ENCODE measurements around the gene PACSIN3. TPM values are rescaled to one million over a fixed set of nuclear protein-coding genes. Genes with fewer than 3 reads are reported as not detected.

PACSIN3 gene
- total and polyA plus RNA-seq, 2 of the 13 experiments (the other 11 are each of a cell fraction or from before 2014, with no cell fraction given), result 47.9 to 93.3 TPM

- TF ChIP-seq TGIF2 (CRISPR knock-in tag; IDR thresholded peaks at IDR 0.05) (no peak), NRL (CRISPR knock-in tag; IDR thresholded peaks at IDR 0.05; ENCODE audit: borderline replicate concordance) (0 out of 2 replicates have a peak, but pooled peaks have one; percentile 18), NFIC (IDR thresholded peaks at IDR 0.05; ENCODE audit: low read length) (no peak), ZNF337 (CRISPR knock-in tag; IDR thresholded peaks at IDR 0.05; ENCODE audit: borderline replicate concordance, low read depth) (no peak), ZEB1 (IDR thresholded peaks at IDR 0.05; ENCODE audit: insufficient replicate concordance, low read depth) (peak; percentile 30), ZNF24 (IDR thresholded peaks at IDR 0.05) (no peak), YY1 (IDR thresholded peaks at IDR 0.05; ENCODE audit: insufficient read depth, insufficient replicate concordance, low read depth, low read length) (no peak), ZNF260 (CRISPR knock-in tag; IDR thresholded peaks at IDR 0.05; ENCODE audit: borderline replicate concordance, low read depth) (no peak), PITX1 (CRISPR knock-in tag; IDR thresholded peaks at IDR 0.05) (0 out of 2 replicates have a peak, but pooled peaks have one; percentile 2), FOXO1 (CRISPR knock-in tag; IDR thresholded peaks at IDR 0.05) (no peak), SKI (IDR thresholded peaks at IDR 0.05; ENCODE audit: partially characterized antibody) (no peak), ZFP91 (CRISPR knock-in tag; IDR thresholded peaks at IDR 0.05; ENCODE audit: borderline replicate concordance) (no peak; the same call in 1 of the 2 replicates), ZNF329 (CRISPR knock-in tag; IDR thresholded peaks at IDR 0.05; ENCODE audit: low read depth) (no peak), THRA (CRISPR knock-in tag; IDR thresholded peaks at IDR 0.05; ENCODE audit: borderline replicate concordance) (no peak), SRSF4 (IDR thresholded peaks at IDR 0.05; ENCODE audit: low read depth, low read length, poor library complexity, severe bottlenecking) (no peak), ZFP36 (IDR thresholded peaks at IDR 0.05; ENCODE audit: borderline replicate concordance, low read depth, low read length, partially characterized antibody) (no peak), ZNF737 (CRISPR knock-in tag; IDR thresholded peaks at IDR 0.05; ENCODE audit: borderline replicate concordance) (no peak), ZBTB21 (CRISPR knock-in tag; IDR thresholded peaks at IDR 0.05) (no peak), KMT2B (CRISPR knock-in tag; IDR thresholded peaks at IDR 0.05) (no peak; the same call in 1 of the 2 replicates), ZSCAN20 (CRISPR knock-in tag; IDR thresholded peaks at IDR 0.05; ENCODE audit: borderline replicate concordance) (no peak), GABPB1 (CRISPR knock-in tag; IDR thresholded peaks at IDR 0.05) (no peak; the same call in 1 of the 2 replicates), HDAC2 (CRISPR knock-in tag; IDR thresholded peaks at IDR 0.05) (0 out of 2 replicates have a peak, but pooled peaks have one; percentile 12), HES4 (CRISPR knock-in tag; IDR thresholded peaks at IDR 0.05; ENCODE audit: borderline replicate concordance) (peak; percentile 36; the same call in 1 of the 2 replicates), IKZF1 (IDR thresholded peaks at IDR 0.05) (no peak), SRY (CRISPR knock-in tag; IDR thresholded peaks at IDR 0.05) (0 out of 2 replicates have a peak, but pooled peaks have one; percentile 65), REXO4 (CRISPR knock-in tag; IDR thresholded peaks at IDR 0.05; ENCODE audit: borderline replicate concordance) (no peak), TCF12 (IDR thresholded peaks at IDR 0.05) (no peak), TCF12 (CRISPR knock-in tag; IDR thresholded peaks at IDR 0.05) (no peak)
Observed at GRCh38 chr11:47186700-47187695, 764 bp upstream of the PACSIN3 start (continued).
